GM04503 (cell line): ENCODE results near the gene PRRT1.
"Not testable (repeated sequence)": the region's sequence is repeated elsewhere in the genome, so short reads cannot be mapped to it uniquely, and the experiment has no call there.

ENCODE experiments used
- DNase-seq: peaks from one replicate; pipeline ENCODE4 v3.0.0-alpha.2; 2012; ENCODE audit warnings: low read depth

Gene PRRT1

DNA sequence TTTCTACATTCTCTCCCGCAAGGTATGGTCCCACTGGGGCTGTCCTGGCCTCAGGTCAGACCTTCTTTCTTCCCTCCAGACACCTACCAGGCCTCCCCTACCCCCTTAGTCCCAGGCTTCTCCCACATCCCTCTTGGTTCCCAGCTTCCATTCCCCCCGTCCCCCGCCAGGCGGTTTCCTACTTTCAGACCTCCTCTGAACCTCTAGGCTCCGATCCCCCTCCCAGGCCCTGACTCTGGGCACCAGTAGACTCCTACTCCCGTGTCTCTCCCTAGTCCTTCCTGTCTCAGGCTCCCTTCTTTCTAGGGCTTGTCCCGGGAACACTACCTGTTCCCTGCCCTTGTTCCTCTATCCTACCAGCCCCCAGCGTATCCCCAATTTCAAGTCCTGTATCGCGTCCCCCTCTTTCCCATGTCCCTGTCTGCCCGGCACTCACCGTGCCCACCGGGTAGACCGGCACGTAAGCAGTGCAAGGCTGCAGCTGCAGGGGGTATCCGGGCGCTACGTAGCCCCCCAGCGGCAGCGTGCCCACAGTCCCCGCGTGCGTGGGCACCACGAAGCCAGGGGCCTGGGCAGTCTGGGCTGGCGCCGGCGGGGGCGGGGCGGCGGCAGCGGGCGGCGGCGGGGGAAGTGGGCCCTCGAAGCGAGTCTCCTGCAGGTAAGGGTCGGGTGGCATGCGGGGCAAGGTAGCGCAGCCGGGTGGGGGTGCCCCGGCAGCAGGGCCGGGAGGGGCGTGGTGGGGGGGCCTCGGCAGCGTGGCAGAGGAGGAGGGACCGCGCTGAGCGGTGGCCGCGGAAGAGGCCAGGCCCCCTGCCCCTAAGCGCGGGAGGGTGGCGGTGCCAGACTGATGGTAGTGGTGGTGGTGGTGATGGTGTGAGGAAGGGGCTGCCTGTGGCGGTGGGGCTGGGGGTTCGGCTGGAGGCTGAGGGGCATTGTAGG is 1.5 kb downstream of the PRRT1 start:
- DNase-seq, result no peak

DNA sequence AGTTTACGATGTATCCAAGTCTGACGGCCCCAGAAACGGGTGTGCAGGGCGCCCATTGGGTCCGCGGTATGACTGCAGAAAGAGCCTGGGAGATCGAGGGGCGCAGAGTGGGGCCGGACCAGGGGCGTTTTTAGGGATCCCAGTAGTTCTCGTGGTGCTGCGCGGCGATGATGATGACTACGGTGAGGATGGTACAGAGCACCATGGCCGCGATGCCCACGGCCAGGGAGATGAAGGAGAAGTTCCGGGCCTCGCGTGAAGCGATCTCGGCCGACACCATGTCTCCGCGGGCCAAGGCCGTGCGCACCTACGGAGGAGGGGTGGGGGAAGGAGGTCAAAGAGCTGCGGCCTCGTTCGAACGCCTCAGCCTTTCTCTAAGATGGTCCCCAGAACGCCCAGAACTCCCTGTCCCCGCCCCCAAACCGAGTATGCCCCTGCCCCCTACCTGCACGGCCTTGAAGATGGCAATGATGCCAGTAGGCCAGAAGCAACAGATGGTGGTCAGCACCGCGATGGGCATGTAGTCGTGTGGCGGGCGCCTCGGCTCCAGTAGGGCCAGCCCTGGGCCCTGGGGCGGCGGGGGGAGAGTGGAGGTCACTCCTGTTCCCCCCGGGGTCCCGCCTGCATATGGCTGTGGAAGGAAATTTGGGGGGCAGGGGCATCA is 2.5 kb downstream of the PRRT1 start:
- DNase-seq, result no peak

DNA sequence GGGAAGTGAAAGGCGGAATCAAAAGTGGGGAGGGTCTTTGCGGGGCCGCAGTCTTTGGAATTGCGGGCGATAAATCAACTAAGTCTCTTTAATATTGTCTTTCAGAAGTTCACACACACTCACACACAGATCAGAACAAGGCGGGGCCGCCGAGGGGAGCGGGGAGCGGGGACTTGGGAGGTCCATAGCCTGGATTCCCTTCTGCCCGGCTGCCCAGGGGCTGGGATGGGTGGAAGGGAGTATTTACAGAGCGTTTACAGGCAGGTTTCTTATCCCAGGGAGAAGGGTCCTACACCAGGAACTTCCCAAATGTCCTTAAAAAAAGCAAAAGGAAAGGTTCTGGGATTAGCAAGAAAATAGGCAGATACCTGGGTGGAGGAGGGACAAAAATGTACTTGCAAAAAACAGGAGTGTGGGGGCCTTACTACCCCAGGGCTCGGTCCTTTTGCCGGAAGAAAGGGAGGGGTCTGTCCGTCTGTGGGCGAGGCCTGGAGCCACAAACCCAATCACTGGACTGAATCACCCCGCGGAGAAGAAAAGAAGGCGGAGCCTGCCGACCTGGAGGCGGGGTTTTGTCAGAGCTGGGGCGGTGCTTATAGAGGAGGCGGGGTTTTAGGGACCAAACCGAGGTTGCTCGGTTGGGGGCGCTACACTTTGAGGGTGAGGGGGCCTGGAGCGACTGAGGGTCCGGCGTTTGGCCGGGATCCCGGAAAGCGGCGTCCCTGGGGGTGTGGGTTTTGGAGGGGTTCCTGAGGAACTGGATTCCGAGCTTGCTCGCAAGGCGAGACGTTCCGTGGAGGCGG is 3.2 kb downstream of the PRRT1 start:
- DNase-seq, result no peak

DNA sequence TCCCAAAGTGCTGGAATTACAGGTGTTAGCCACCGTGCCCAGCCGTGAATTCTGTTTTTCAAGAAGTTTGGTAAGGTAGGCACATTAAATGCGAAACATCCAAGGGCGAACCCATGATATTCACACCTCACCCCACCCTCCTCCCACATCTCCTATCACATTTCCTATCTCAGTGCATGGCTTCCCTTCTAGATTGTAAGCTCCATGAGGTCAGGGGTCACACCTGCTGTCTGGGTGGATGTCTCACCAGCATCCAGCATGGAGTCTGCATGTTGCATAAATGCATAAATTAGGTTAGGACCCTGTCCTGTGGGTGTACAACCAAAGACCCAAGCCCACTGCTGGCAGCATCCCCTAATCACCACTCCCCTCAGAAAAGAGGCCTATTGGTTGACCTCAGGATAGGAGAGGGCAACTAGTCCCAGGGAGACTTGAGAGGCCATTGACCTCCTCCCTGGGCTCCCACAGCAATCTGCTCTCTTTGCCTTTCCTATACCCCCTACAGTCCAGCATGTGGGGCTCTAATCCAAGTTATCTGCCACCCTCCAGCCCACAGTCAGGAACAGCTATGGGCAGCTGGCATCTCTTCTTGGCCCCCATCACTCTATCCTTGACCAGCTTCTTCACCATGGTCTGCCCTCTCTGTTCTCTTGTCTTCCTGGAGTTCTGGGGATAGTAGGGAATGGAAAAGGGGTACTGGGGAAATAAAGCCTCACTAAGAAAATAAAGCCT is 4.2 kb downstream of the PRRT1 start:
- DNase-seq, result no peak

DNA sequence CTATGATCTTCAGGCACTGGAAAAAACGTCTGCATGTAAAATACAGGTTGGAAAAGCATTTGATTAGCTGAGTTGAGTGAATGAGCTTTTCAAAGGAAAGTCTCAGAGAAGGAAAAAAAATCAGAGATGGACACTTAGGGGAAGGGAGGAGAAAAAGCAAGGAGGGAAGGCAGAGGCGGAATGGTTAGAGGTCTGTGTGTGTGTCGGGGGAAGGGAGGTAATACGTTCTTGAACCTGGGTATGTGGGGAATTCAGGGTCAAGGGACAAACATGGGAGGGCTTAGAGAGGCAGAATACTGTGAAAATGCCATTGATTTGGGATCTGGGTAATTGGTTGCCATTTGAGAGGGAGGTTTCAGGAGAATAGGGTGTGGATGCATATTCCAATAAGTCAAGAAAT is 5.1 kb downstream of the PRRT1 start:
- no peak for DNase-seq

DNA sequence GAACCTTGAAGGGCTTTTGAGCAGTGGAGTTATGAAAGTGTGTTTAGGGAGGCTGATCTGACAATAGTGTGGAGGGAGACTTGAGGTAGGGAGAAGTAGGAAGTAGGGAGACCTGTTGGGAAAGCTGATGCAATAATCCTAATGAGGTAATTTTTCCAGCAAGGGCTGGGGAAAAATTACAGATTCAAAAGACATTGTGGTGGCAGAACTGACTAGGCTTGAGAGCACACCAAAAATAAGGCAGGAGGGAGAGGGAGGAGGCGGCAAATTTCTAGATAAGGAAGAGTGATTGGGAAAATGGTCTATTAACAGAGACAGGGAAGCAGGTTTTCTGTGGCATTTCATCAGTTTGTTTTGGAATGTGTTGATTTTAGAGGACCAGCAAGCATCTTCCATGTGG is 5.5 kb downstream of the PRRT1 start:
- no peak for DNase-seq

DNA sequence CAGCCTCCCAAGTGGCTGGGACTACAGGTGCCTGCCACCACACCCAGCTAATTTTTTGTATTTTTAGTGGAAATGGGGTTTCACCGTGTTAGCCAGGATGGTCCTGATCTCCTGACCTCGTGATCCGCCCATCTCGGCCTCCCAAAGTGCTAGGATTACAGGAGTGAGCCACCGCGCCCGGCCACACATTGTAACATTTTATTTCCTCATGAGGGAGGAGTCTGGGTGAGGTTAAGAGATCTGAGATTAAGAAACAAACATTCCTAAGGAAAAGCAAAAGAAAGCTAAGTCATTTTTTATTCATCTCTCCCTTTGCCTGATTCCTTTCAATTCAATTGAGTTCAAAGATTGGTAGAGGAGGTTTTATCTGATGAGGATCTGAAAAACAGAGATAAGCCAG is 7.5 kb downstream of the PRRT1 start:
- not testable (repeated sequence) for DNase-seq

DNA sequence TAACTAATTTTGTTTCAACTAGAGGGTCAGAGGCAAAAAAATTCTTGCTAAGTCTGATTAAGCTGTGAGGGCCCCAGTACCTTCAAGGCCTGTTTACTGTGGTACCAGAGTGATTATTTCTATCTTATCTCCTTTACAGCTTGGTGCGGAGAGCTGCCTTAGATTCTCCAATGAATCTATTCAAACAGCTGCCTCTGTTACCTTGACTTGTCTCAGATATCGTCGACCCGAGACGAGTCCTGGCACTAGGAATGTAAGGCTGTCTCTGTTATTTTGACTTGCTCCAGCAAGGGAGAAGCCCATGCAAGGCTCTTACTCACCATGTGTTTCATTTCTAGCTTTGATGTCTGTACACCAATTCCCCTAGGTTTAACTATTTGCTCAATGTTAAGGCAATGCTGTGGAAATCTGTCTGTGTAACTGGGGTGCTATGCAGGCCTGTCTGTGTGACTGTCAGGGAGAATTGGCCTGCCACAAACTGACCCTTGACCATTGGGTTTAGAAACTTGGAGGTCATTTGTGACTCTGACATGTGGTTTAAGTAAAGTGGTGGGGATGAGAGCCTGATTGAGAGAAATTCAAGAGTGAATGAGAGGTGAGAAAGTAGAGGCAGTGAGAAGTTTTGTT is 11.2 kb downstream of the PRRT1 start:
- no peak for DNase-seq

DNA sequence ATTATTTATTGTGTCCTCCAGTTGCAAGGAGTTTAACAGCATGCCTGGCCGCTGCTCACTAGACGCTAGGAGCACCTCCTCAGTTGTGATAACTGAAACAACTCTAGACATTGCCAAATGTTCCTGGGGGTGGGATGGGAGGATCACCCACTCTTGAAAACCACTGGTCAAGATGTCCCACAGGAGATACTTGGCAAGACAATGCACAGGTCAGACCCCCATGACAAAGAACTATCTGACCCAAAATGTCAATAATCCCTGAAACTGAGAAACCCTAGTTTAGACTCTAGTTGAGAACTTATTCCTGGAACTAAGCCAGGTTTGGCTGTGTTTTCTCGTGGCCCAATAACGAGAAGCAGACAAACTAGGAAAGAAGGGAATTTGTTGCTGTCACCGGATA is 12.1 kb downstream of the PRRT1 start:
- DNase-seq, result no peak

DNA sequence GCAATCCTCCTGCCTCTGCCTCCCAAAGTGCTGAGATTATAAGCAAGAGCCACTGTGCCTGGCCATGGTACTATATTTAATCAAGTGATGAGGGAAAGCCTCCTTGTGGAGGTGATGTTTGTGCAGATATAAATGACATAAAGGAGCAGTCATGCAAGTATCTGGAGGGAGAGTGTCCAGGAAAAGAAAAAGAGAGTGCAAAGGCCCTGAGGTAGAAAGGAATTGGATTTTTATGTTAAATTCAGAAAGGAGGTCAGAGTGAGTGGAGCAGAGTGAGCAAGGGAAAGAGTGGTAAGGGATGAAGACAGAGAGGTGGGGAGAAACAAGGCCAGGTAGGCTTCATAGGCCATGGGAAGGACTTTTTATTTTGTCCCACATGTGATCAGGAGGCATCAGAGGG is 14.3 kb downstream of the PRRT1 start:
- DNase-seq, result no peak

DNA sequence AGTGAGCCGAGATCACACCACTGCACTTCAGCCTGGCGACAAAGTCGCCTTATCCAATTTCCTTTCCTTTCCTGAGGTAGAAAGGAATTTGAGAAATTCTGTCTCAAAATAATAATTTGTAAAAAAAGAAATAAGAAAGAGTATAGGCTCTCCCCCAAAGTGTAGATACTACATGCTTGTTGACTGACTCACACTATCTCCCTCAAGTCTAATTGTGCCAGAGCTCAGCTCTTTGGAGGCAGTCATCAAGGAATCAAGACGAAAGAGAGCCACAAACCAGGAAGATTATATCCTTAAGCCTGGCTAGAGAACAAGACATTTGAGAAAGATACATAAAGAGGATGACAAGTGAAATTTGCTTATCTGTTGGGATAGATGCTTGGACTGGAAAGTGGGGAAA is 18.0 kb downstream of the PRRT1 start:
- DNase-seq, result no peak

DNA sequence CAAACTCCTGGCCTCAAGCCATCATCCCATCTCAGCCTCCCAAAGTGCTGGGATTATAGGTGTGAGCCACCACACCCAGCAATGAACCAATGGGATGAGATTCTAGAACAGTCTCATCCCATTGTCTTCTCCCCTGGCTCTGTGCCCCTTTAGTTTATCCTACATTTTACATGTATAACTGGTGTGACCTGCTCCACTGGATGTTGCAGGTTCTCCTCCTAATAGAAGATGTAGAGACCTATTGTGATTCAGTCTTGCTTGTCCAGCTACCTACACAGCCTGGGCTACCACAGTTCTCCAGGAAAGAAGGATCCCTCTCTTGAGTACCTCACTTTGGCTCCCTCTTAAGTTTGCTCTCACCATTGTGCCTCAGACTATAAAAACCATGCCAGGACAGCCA is 19.6 kb downstream of the PRRT1 start:
- DNase-seq, result no peak

DNA sequence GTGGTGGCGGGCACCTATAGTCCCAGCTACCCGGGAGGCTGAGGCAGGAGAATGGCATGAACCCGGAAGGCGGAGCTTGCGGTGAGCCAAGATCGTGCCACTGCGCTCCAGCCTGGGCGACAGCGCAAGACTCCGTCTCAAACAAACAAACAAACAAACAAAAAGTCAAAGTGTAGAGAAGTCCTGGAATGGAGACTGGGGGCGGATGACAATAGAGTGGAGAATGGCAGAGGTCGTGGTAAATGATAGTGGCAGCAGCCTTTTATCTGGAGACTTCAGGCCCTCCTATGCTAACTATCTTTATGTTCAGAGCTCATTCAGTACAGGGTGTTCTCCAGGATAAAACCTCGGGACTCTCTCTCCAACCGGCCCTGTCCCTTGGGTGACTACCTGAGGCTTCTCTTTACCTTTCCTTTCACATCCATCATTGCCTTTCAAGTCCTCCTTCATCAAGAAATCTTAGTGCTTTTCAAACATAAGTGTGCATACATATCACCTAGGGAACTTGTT is 20.2 kb downstream of the PRRT1 start:
- no peak for DNase-seq

DNA sequence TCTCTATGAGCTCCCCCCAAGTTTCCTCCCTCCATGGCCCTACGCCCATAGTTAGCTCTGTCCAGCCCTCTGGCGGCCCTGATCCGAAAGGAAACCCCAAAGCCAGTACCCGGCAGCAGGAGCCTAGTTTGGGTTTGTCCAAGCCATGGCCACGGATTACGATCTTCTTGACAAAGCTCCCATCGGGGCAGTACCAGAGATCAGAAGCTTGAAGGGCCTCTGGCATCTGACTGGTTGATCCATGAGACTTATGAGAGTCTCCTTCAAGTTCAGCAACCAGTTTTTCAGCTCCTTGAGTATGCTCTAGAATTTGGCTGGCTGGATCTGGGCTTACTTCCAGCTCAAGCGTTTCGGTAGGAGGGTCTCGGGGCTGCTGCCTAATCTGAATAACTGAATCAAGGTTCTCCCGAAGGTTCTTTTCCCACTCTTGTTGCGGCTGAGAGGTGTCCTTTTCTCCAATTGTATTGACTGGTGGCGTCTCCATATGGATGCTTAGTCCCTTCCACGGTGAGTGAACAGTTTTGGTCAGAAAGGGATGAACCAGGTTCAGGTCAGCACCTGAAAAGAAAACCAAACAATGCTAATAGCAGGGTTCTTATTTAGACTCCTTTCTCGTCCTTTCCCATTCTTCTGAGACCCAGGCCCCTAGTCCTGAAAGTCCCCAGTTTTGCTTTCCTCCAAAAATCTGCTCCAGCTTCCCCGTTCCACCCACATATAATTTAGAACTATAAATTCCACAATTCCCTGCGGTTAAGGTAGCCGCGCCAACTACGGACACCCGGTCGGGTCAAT is 22.2 kb downstream of the PRRT1 start:
- DNase-seq, result no peak

DNA sequence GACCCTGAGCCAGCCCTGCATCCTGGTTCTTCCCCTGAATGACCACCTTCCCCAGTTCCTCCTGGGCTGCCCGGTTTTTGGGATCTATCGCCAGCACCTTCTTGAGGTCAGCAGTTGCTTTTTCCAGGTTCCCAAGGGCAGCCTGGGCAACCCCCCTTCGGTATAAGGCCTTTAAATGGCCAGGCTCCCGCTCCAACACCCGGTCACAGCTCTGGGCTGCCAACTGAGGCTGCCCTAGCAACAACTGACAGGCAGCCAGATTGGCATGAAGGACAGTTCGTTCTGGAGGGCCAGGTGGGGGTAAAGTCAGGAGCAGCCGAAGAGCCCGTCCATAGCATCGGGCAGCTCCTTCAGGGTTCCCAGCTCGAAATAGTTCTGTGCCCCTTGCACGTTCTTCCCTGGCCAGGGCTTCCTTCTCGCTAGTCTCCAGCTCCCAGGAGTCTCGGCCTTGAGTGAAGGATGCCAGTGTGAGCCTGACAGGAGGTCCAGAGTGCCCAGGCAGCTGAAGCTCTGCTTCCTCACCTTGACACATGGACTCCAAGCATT is 22.9 kb downstream of the PRRT1 start:
- no peak for DNase-seq

DNA sequence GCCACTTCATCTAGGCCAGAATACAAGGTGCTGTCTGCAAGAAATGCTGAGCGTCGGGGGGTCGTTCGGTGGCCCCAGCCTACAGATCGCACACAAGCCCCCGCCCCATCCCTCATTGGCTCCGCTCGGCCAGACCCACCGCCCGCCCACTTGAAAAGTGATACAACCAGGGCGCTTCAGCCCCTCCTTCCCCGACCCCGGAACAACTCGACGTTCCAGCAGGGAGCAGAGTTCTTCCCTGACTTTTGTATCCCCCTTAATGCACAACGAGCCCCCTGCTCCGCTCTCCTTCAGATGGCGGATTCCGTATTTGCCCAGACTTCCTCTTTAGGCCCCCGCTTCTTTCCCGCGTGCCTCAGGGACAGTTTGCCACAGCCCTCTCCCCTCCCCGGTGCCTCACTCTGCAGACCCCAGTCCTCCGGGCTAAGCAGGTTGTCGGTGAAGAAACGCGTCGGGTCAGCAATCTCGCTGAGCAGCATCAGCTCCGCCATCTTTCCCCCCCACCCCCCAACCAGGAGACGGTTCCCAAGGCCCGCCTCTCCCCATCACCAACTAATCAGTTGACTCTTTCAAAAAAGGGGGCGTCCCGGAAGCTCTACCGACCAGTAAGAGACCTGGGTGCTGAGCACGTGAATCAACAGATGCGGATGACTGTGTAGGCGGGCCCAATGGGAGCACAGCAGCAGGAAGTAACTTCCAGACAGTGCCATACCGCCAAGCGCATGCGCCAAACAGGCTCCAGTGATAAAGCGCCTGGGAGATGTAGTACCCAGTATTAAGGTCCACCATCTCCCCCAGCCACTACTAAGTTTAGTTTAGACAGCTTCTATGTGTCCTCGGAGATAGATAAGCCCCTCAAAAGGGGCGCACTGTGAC is 23.8 kb downstream of the PRRT1 start, which contains the start of gene ATF6B:
Gene ATF6B, minus strand, starts transcription at position 530 of the 876 bp plus-strand sequence. Its CDS starts 39 bp downstream, at position 491.
- DNase-seq, result peak; percentile 98

DNA sequence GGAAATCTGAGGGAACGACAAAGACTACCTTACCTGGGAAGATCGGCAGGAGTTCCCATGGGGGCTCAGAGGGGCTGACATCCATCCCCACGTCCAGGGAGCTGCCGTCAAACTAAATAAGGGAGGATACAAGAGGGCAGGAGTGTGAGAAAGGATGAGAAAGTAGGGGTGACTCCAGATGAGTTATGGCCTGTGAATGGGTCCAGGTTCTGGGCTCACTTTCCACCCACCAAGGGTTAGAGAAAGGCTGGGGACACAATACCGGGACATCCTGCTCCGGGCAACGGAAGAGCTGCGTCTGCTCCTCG is 24.4 kb downstream of the PRRT1 start:
- DNase-seq, result no peak

DNA sequence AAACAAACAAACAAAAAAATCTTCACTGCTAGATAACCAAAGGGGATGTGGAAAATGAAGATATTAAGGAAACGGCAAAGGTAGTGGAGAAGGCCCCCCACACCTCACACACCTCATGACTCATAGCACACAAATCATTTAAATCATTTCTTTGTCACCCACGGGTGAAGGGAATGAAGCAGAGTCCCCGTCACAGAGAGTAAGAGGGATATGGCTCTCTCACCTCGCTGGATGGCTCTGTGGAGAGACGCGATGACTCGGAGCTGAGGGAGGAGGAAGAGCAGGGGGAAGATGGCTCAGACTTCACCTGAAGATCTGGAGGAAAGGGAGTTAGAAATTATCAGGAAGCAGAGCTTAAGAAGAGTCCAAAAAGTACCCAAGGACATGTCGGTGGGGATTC is 24.9 kb downstream of the PRRT1 start:
- DNase-seq, result no peak

DNA sequence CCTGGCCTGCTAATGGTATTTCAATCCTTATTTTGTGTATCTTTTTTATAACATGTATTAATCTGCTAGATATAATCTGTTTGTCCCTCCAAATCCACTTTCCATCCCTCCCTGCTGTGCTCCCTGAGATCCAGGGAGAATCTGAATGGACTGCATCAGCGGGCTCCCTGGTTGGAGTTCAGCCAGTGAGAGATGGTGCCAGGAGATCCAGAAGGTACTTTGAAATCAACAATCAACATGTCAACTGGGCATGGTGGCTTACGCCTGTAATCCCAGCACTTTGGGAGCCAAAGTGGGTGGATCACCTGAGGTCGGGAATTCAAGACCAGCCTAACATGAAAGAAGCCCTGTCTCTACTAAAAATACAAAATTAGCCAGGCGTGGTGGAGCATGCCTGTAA is 28.1 kb downstream of the PRRT1 start:
- no peak for DNase-seq
